GM12891 (cell line): ENCODE results near the gene PPP4R3C.
"Not testable (repeated sequence)": the region's sequence is repeated elsewhere in the genome, so short reads cannot be mapped to it uniquely, and the experiment has no call there.

Source experiments
- POLR2A ChIP-seq: IDR thresholded peaks from 2 replicates; pipeline ENCODE4 v1.6.1; 2011; ENCODE audit warnings: low read depth, low read length, control low read depth
- POLR2AphosphoS5 ChIP-seq: IDR thresholded peaks from 2 replicates; pipeline ENCODE4 v1.6.1; 2011; ENCODE audit warnings: low read depth, low read length, control low read depth
- SPI1 ChIP-seq: IDR thresholded peaks from 2 replicates; pipeline ENCODE4 v1.6.1; 2011; ENCODE audit warnings: low read depth, low read length, control low read depth
- TAF1 ChIP-seq: IDR thresholded peaks from 2 replicates; pipeline ENCODE4 v1.6.1; 2011; ENCODE audit warnings: low read depth, low read length, control low read depth

DNA sequence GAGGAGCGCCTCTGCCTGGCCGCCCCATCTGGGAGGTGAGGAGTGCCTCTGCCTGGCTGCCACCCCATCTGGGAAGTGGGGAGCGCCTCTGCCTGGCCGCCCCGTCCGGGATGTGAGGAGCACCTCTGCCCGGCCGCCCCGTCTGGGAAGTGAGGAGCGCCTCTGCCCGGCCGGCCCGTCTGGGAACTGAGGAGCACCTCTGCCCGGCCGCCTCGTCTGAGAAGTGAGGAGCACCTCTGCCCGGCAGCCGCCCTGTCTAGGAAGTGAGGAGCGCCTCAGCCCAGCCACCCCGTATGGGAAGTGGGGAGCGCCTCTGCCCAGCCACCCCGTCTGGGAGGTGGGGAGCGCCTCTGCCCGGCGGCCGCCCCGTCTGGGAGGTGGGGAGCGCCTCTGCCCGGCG, 4.6 kb downstream of the PPP4R3C start:
- not testable (repeated sequence) for TF ChIP-seq POLR2A, POLR2AphosphoS5, TAF1, SPI1
